Measurements from ENCODE around the gene GALNT7. TPM values are rescaled to one million over a fixed set of nuclear protein-coding genes. Genes with fewer than 3 reads are reported as not detected.

The GALNT7 gene
- total and polyA plus RNA-seq, 2 donors (not counting 3 experiments of a cell fraction or from before 2014, with no cell fraction given) = 19.6 to 54.6 TPM

GRCh38 chr4:173333658-173334084 is 165.1 kb downstream of the GALNT7 start:
- H3K4me2 ChIP-seq (ENCODE audit: insufficient read depth, low read length) = peak overlapping the region; percentile 100
- H4K20me1 ChIP-seq (replicated peaks; ENCODE audit: control insufficient read depth, extremely low read depth, insufficient read depth, low read length) = peaks cover 3% of the 10 kb centered on the region
- H3K79me2 ChIP-seq (ENCODE audit: control insufficient read depth, insufficient read depth, low read length) = peaks cover 35% of the 10 kb centered on the region
- H3K9me1 ChIP-seq (replicated peaks; ENCODE audit: control insufficient read depth, extremely low read depth, insufficient read depth, low read length) = no peaks in the 10 kb centered on the region
- H3K4me3 ChIP-seq (replicated peaks in 1 of 3; ENCODE audit: insufficient read depth in 1 of 3, low read depth in 1 of 3, low read length in 3 of 3) = peak overlapping the region; percentile 81 to 98 (median 91)
- BruUV-seq (replicated peaks) = no TSS peak
- peak overlapping the region; percentile 66 for H2AFZ ChIP-seq (ENCODE audit: low read depth, low read length)
- H3K9me3 ChIP-seq (replicated peaks; ENCODE audit: control insufficient read depth, insufficient read depth, low read length) = no peaks in the 10 kb centered on the region
- H3K9ac ChIP-seq (replicated peaks; ENCODE audit: extremely low read depth, insufficient read depth, low read length) = peak overlapping the region; percentile 97
- H3K4me1 ChIP-seq (ENCODE audit: control insufficient read depth, extremely low read depth, insufficient read depth, low read length) = peaks cover 24% of the 10 kb centered on the region
- ChIA-PET CTCF (interaction anchor here (0.7 to 8.2 kb wide), 7 partner anchors 14 to 320 kb away, joined by 3 to 70 read pairs (median 6); partner anchors contain the start of gene SAP30), POLR2A (interaction anchor here (1.0 to 3.5 kb wide), 8 partner anchors 8 to 83 kb away, joined by 3 to 127 read pairs (median 3); partner anchors contain the start of gene SAP30)
- FAIRE-seq = no peak
- intact Hi-C loops (cut with micrococcal nuclease) = loop anchor here (1.0 to 10.0 kb wide), 8 partner anchors 15 to 981 kb away; partner anchors contain the start of gene SAP30
- dilution Hi-C loops (cut with MboI; ENCODE audit: extremely low pct_ligation_motif_present, low sequenced_read_pairs) = no loop called here
- peaks cover under 1 to 15% of the 10 kb centered on the region in 2 experiments for H3K36me3 ChIP-seq (ENCODE audit: control insufficient read depth in 2 of 2, extremely low read depth in 1 of 2, insufficient read depth in 2 of 2, low read length in 2 of 2)
- H3K27ac ChIP-seq (ENCODE audit: insufficient read depth, low read depth, low read length) = peak overlapping the region; percentile 88
- DNase-seq (ENCODE audit: low read depth, low spot score) = no peak
- TF ChIP-seq MYC (IDR thresholded peaks at IDR 0.05; ENCODE audit: low read depth, low read length) (no peak), POLR2A (IDR thresholded peaks at IDR 0.05; ENCODE audit: low read depth, low read length) (no peak), FOS (IDR thresholded peaks at IDR 0.05; ENCODE audit: borderline replicate concordance, insufficient read depth, low read length) (no peak), EZH2 (IDR thresholded peaks at IDR 0.05; ENCODE audit: borderline replicate concordance, low read depth, low read length, severe bottlenecking) (no peak), POLR2AphosphoS5 (IDR thresholded peaks at IDR 0.05; ENCODE audit: insufficient read depth, low read depth, low read length) (no peak), CTCF (IDR thresholded peaks at IDR 0.05; ENCODE audit: extremely low read depth in 1 of 2, insufficient read depth in 1 of 2, low read depth in 1 of 2, low read length in 2 of 2) (no peak)
- TF ChIP-seq, protein P1, sequence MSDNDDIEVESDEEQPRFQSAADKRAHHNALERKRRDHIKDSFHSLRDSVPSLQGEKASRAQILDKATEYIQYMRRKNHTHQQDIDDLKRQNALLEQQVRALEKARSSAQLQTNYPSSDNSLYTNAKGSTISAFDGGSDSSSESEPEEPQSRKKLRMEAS (IDR thresholded peaks at IDR 0.05; ENCODE audit: insufficient read depth, insufficient read length) = no peak
- no peaks in the 10 kb centered on the region for H3K27me3 ChIP-seq (ENCODE audit: control insufficient read depth in 2 of 2, insufficient read depth in 2 of 2, low read length in 2 of 2)

All from endothelial cell of umbilical vein (primary cell).